Sigmoid colon (tissue), 7 donors: Measurements from ENCODE around the gene IFT80. TPM values are rescaled to one million over a fixed set of nuclear protein-coding genes. Genes with fewer than 3 reads are reported as not detected.

ENCODE experiments used
- DNase-seq: peaks from one replicate; pipeline ENCODE4 v3.0.0-alpha.2; 2019
- H3K27ac ChIP-seq, 4 donors: fragments of 200-600 bp; sonication (generic); one replicate each; pipeline ENCODE4 v1.5.1; 2016 to 2019; ENCODE audit warnings: mild to moderate bottlenecking in 1 of 4
- H3K27me3 ChIP-seq, 3 donors: fragments of 200-600 bp; sonication (generic); one replicate each; pipeline ENCODE4 v1.5.1; 2019; ENCODE audit warnings: mild to moderate bottlenecking in 1 of 3
- H3K36me3 ChIP-seq, 4 donors: fragments of 200-600 bp; sonication (generic); one replicate each; pipeline ENCODE4 v1.5.1; 2016 to 2019
- H3K4me1 ChIP-seq, 4 donors: fragments of 200-600 bp; sonication (generic); one replicate each; pipeline ENCODE4 v1.5.1; 2017 to 2019
- H3K4me3 ChIP-seq, 4 donors: fragments of 200-600 bp; sonication (generic); one replicate each; pipeline ENCODE4 v1.5.1; 2017 to 2019; ENCODE audit warnings: mild to moderate bottlenecking in 2 of 4, moderate library complexity in 1 of 4
- H3K9me3 ChIP-seq, 4 donors: fragments of 200-600 bp in 3 of 4; sonication (generic) in 3 of 4; one replicate each; pipeline versions ENCODE4 v1.5.1 to v1.6.1; 2013 to 2019
- EP300 ChIP-seq, 4 donors: sonication (generic); formaldehyde crosslinking; IDR thresholded peaks; one replicate each; pipeline ENCODE4 v1.6.1; 2017; ENCODE audit warnings: antibody characterized with exemption in 4 of 4
- POLR2A ChIP-seq, 2 donors: fragments of 450-650 bp; IDR thresholded peaks; one replicate each; pipeline ENCODE4 v1.6.1; 2016; ENCODE audit warnings: antibody characterized with exemption in 2 of 2, mild to moderate bottlenecking in 2 of 2, moderate library complexity in 2 of 2
- POLR2AphosphoS5 ChIP-seq, 4 donors: sonication (generic); formaldehyde crosslinking; IDR thresholded peaks; one replicate each; pipeline ENCODE4 v1.6.1; 2017; ENCODE audit warnings: antibody characterized with exemption in 4 of 4
- WGBS, 2 donors: extraction: QIAGEN DNeasy Blood & Tissue Kit; methylation state at CpG; one replicate each; pipeline ENCODE4 v1.1.7; 2013; 5-methylcytosine and 5-hydroxymethylcytosine counted together
- intact Hi-C: fragments of 100-400 bp; cut with DNase I; formaldehyde crosslinking; loops from one replicate; pipeline ENCODE4 v1.15.1; 2023
- polyA plus RNA-seq, 3 donors: library from polyadenylated mRNA; stranded (reverse); fragments of 200-250 nt; gene quantifications; one replicate each; pipeline ENCODE4 v1.2.3, GENCODE V29; 2013
- total RNA-seq, 4 donors: library from RNA; depleted of rRNA; stranded (reverse); fragments of >200 nt; gene quantifications; one replicate each; pipeline ENCODE4 v1.1.0, GENCODE V29; 2016
- TF ChIP-seq, protein P1 (sequence below), 4 experiments: fragments of 450-650 bp in 3 of 4; fragments of 200-600 bp in 1 of 4; IDR thresholded peaks; one replicate each; pipeline ENCODE4 v1.5.1; 2016 to 2019; ENCODE audit warnings: antibody characterized with exemption in 4 of 4, mild to moderate bottlenecking in 3 of 4, moderate library complexity in 2 of 4
- donor health status: healthy with polysubstance abuse.
- donor health status: Bipolar disorder and iron deficiency.
- donor health status: healthy.

Gene IFT80
- total and polyA plus RNA-seq, 7 donors, result 5.8 to 22.8 (median 15.0) TPM

DNA sequence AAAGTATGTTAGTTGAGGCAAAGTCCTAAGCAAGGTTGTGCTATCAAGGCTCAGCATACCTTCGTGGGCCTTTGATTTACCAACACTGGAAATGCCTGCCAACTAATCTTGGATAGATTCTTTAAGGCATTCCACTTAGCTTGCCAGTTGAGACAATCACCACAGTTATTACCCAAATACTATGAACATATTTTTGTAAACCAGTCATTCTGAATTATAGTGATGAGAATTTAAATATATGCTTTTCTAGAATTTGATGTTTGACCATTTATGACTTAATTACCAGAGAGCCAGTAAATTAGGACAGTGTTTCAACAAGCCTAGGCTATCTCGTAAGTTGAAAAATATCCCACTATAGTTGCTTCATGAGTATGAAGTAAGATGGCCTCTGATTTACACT is 35.0 kb upstream of the IFT80 start:
- Histone ChIP-seq H3K27me3 (no peaks in the 10 kb centered on the region), H3K36me3 (peaks cover 0 to 53% (median 14%) of the 10 kb centered on the region in 4 donors), H3K27ac (no peak overlapping the region), H3K4me1 (no peaks in the 10 kb centered on the region), H3K4me3 (no peak overlapping the region), H3K9me3 (no peaks in the 10 kb centered on the region)
- WGBS, 2 donors, result 79 to 81% methylated on average over 2 of the region's 2 CpGs
- TF ChIP-seq POLR2AphosphoS5 (IDR thresholded peaks at IDR 0.05) (no peak), POLR2A (IDR thresholded peaks at IDR 0.05) (no peak), EP300 (IDR thresholded peaks at IDR 0.05) (no peak)
- TF ChIP-seq, protein P1, sequence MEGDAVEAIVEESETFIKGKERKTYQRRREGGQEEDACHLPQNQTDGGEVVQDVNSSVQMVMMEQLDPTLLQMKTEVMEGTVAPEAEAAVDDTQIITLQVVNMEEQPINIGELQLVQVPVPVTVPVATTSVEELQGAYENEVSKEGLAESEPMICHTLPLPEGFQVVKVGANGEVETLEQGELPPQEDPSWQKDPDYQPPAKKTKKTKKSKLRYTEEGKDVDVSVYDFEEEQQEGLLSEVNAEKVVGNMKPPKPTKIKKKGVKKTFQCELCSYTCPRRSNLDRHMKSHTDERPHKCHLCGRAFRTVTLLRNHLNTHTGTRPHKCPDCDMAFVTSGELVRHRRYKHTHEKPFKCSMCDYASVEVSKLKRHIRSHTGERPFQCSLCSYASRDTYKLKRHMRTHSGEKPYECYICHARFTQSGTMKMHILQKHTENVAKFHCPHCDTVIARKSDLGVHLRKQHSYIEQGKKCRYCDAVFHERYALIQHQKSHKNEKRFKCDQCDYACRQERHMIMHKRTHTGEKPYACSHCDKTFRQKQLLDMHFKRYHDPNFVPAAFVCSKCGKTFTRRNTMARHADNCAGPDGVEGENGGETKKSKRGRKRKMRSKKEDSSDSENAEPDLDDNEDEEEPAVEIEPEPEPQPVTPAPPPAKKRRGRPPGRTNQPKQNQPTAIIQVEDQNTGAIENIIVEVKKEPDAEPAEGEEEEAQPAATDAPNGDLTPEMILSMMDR (IDR thresholded peaks at IDR 0.05), result no peak
- DNase-seq, result no peak
- intact Hi-C loops, result no loop called here

DNA sequence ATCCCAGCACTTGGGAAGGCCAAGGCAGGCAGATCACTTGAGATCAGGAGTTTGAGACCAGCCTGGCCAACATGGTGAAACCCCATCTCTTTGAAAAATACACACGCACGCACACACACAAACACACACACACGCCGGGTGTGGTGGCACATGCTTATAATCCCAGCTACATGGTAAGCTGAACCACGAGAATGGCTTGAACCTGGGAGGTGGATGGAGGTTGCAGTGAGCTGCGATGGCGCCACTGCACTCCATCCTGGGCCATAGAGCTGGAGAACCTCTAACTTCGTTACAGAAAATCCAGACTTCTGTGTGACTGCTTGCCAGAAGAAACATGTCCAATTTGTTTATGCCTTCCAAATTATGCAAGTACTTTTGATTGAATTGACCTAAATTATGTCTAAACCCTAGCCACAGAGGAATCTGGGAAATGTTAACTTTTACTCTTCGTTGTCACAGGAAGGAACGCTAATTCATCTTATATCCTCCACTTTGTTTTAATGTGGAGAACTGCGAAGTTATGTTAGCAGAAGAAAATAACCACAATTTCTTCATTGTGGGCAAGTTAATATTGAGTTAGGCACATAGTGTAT is 28.9 kb upstream of the IFT80 start:
- Histone ChIP-seq H3K9me3 (no peaks in the 10 kb centered on the region), H3K4me3 (no peak overlapping the region), H3K4me1 (no peaks in the 10 kb centered on the region), H3K36me3 (peaks cover 0 to 93% (median 25%) of the 10 kb centered on the region in 4 donors), H3K27me3 (no peaks in the 10 kb centered on the region), H3K27ac (no peak overlapping the region)
- intact Hi-C loops, result no loop called here
- 89 to 96% methylated on average over 11 of the region's 11 CpGs for whole genome bisulfite sequencing, 2 donors
- TF ChIP-seq, protein P1 (IDR thresholded peaks at IDR 0.05), result no peak
- TF ChIP-seq POLR2A (IDR thresholded peaks at IDR 0.05) (no peak), POLR2AphosphoS5 (IDR thresholded peaks at IDR 0.05) (no peak), EP300 (IDR thresholded peaks at IDR 0.05) (no peak)
- DNase-seq, result no peak

DNA sequence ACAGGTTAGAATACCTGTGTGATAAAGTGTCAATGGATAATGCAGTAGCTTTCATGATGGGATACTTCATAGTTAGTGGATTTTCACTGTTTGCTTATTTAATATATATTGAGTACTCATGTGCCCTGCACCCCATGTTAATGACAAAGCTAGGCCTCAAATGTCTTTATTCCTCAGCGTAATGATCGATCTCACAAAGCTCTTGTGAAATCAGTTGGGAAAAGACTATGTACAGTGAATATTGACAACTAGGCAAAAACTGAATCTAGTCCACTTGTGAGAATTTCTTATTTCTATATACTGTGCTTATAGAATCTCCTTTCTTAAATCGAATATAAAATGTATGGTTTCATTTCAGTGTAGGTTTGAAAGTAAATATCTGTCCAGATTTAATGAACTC is 18.3 kb upstream of the IFT80 start:
- DNase-seq, result no peak
- H3K27me3 ChIP-seq, result no peaks in the 10 kb centered on the region
- H3K36me3 ChIP-seq, result peaks cover 0 to 57% (median 4%) of the 10 kb centered on the region in 4 donors
- TF ChIP-seq, protein P1 (IDR thresholded peaks at IDR 0.05), result no peak
- no peak for TF ChIP-seq EP300 (IDR thresholded peaks at IDR 0.05)
- no peak for TF ChIP-seq POLR2A (IDR thresholded peaks at IDR 0.05)
- TF ChIP-seq POLR2AphosphoS5 (IDR thresholded peaks at IDR 0.05), result no peak
- no peaks in the 10 kb centered on the region for H3K9me3 ChIP-seq
- intact Hi-C loops, result no loop called here
- H3K4me1 ChIP-seq, result no peaks in the 10 kb centered on the region
- whole genome bisulfite sequencing, 2 donors, result 63 to 83% methylated on average over 3 of the region's 3 CpGs
- H3K27ac ChIP-seq, result no peak overlapping the region
- no peak overlapping the region for H3K4me3 ChIP-seq

DNA sequence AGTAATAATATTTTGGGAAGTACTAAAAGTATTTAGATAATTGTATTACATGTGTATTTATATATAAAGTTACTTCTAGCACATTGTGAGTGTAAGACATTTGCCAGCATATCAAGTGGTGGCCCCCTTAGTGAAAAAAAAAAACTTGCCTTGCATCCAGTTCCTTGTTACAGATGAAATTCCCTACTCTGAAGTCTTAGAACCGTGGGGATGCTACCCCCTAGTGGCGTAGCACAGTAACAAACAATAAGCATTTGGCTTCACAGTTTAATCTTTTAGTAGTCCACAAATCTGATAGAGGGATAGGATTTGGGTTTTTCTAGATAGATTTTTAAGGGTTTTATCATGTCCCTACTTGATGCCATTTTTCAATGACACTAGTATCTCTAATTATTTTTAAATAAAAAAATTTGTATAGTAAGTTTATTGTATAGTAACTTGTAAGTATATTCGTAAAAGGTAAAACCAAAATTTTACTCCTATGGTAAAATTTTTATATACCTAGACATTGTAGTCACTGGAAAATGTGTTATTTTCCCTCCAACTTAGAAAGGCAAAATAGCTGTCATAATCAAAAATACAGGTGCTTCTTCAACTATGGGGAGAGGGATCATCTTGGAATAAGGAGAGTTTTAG is 14.7 kb upstream of the IFT80 start:
- Histone ChIP-seq H3K27ac (no peak overlapping the region), H3K4me1 (no peaks in the 10 kb centered on the region), H3K4me3 (no peak overlapping the region), H3K9me3 (no peaks in the 10 kb centered on the region), H3K27me3 (no peaks in the 10 kb centered on the region), H3K36me3 (peaks cover 0 to 42% (median 0%) of the 10 kb centered on the region in 4 donors)
- no peak for TF ChIP-seq POLR2A (IDR thresholded peaks at IDR 0.05)
- TF ChIP-seq, protein P1 (IDR thresholded peaks at IDR 0.05), result peak; percentile 54 to 91 (median 61)
- intact Hi-C loops, result loop anchor here (2.0 to 5.0 kb wide), 2 partner anchors 251 to 381 kb away; no protein-coding TSS in a partner anchor
- WGBS, 2 donors, result 34 to 41% methylated on average over 3 of the region's 3 CpGs
- no peak for DNase-seq
